HEK293 (cell line): ENCODE data around the gene TOM1L2.

Experiments
- CTCF ChIA-PET: fragments of 350-600 bp; formaldehyde crosslinking; extraction: SDS; loops from one replicate; lab custom pipeline; 2021; ENCODE audit warnings: antibody characterized with exemption; lab: Yijun Ruan, JAX
- POLR2A ChIA-PET: fragments of 300-600 bp; formaldehyde crosslinking; extraction: SDS; loops from one replicate; lab custom pipeline; 2020; ENCODE audit warnings: antibody characterized with exemption, inconsistent platforms; lab: Yijun Ruan, JAX
- H3K27ac ChIP-seq: fragments of 200-500 bp; sonication (Bioruptor generic); 2 replicates; pipeline ENCODE4 v1.5.1; 2014; ENCODE audit warnings: low read depth, low read length, control low read depth, inconsistent platforms; ENCODE audit errors: extremely low read depth
- H3K36me3 ChIP-seq, 2 experiments: fragments of 200-500 bp in 1 of 2; sonication (Bioruptor generic) in 1 of 2; 1 replicate in 1 of 2; 2 replicates in 1 of 2; pipeline ENCODE4 v1.5.1; 2014 to 2017; ENCODE audit warnings: inconsistent platforms in 2 of 2, low read length in 2 of 2; ENCODE audit not compliant: control insufficient read depth in 2 of 2, insufficient read depth in 1 of 2
- H3K4me1 ChIP-seq: fragments of 200-500 bp; sonication (Bioruptor generic); 2 replicates; pipeline ENCODE4 v1.5.1; 2014; ENCODE audit warnings: mild to moderate bottlenecking, low read length, inconsistent platforms; ENCODE audit not compliant: control insufficient read depth, insufficient read depth
- H3K4me3 ChIP-seq: 2 replicates; pipeline ENCODE4 v1.5.1; 2011; ENCODE audit warnings: low read depth, mild to moderate bottlenecking, control low read depth, low read length, moderate library complexity
- H3K9me3 ChIP-seq: fragments of 200-500 bp; sonication (Bioruptor generic); 2 replicates; pipeline ENCODE4 v1.5.1; 2014; ENCODE audit warnings: low read depth, low read length, inconsistent platforms; ENCODE audit not compliant: control insufficient read depth, insufficient read depth
- TCF7L2 ChIP-seq: IDR thresholded peaks from 2 replicates; pipeline ENCODE4 v1.6.1; 2011; ENCODE audit warnings: low read depth, mild to moderate bottlenecking, inconsistent platforms, low read length, moderate library complexity, borderline replicate concordance
- ZBTB20 ChIP-seq: fragments of 450-650 bp; formaldehyde crosslinking; IDR thresholded peaks from 2 replicates; pipeline ENCODE4 v1.5.1; 2016; ENCODE audit warnings: missing biosample characterization, missing genetic modification characterization
- ZBTB8A ChIP-seq: fragments of 450-650 bp; formaldehyde crosslinking; IDR thresholded peaks from 2 replicates; pipeline ENCODE4 v1.5.1; 2016; ENCODE audit warnings: missing biosample characterization, missing genetic modification characterization
- ZNF121 ChIP-seq: fragments of 450-650 bp; formaldehyde crosslinking; IDR thresholded peaks from 2 replicates; pipeline ENCODE4 v1.5.1; 2016; ENCODE audit warnings: missing biosample characterization, missing genetic modification characterization
- ZNF214 ChIP-seq: fragments of 450-650 bp; formaldehyde crosslinking; IDR thresholded peaks from 2 replicates; pipeline ENCODE4 v1.5.1; 2017; ENCODE audit warnings: missing biosample characterization, mild to moderate bottlenecking, missing genetic modification characterization, borderline replicate concordance
- ZNF610 ChIP-seq: fragments of 450-650 bp; formaldehyde crosslinking; IDR thresholded peaks from 2 replicates; pipeline ENCODE4 v1.5.1; 2016; ENCODE audit warnings: missing biosample characterization, missing genetic modification characterization, borderline replicate concordance
- ZNF623 ChIP-seq: fragments of 450-650 bp; formaldehyde crosslinking; IDR thresholded peaks from 2 replicates; pipeline ENCODE4 v1.5.1; 2016; ENCODE audit warnings: missing biosample characterization, missing genetic modification characterization
- ZNF624 ChIP-seq: fragments of 450-650 bp; formaldehyde crosslinking; IDR thresholded peaks from 2 replicates; pipeline ENCODE4 v1.5.1; 2017; ENCODE audit warnings: missing biosample characterization, missing genetic modification characterization
- ZNF658 ChIP-seq: fragments of 450-650 bp; formaldehyde crosslinking; IDR thresholded peaks from 2 replicates; pipeline ENCODE4; 2016; ENCODE audit warnings: missing biosample characterization, missing genetic modification characterization
- ZNF677 ChIP-seq: fragments of 450-650 bp; IDR thresholded peaks from 2 replicates; pipeline ENCODE4 v1.5.0; 2018; ENCODE audit warnings: missing biosample characterization, mild to moderate bottlenecking, missing genetic modification characterization, moderate library complexity
- ZNF785 ChIP-seq: fragments of 450-650 bp; formaldehyde crosslinking; IDR thresholded peaks from 2 replicates; pipeline ENCODE4 v1.5.1; 2016; ENCODE audit warnings: missing biosample characterization, missing genetic modification characterization
- TF ChIP-seq, protein P1 (sequence below): fragments of 450-650 bp; formaldehyde crosslinking; IDR thresholded peaks from 2 replicates; pipeline ENCODE4 v1.5.1; 2016; ENCODE audit warnings: missing biosample characterization, missing genetic modification characterization
- TF ChIP-seq, protein P2 (sequence below): fragments of 450-650 bp; formaldehyde crosslinking; IDR thresholded peaks from 2 replicates; pipeline ENCODE4 v1.5.1; 2017; ENCODE audit warnings: missing biosample characterization, missing genetic modification characterization
- TF ChIP-seq, protein P3 (sequence below): fragments of 450-650 bp; formaldehyde crosslinking; IDR thresholded peaks from 2 replicates; pipeline ENCODE4 v1.5.1; 2016; ENCODE audit warnings: missing biosample characterization, missing genetic modification characterization, borderline replicate concordance

The TOM1L2 gene

GRCh38 chr17:17979778-17980177, 7.6 kb upstream of the TOM1L2 start (continued):
- TF ChIP-seq, protein P1, sequence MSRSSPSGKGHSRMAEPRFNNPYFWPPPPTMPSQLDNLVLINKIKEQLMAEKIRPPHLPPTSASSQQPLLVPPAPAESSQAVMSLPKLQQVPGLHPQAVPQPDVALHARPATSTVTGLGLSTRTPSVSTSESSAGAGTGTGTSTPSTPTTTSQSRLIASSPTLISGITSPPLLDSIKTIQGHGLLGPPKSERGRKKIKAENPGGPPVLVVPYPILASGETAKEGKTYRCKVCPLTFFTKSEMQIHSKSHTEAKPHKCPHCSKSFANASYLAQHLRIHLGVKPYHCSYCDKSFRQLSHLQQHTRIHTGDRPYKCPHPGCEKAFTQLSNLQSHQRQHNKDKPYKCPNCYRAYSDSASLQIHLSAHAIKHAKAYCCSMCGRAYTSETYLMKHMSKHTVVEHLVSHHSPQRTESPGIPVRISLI (tag by site-specific recombination), result no peak
- no peak for TF ChIP-seq TCF7L2
- TF ChIP-seq, protein P2, sequence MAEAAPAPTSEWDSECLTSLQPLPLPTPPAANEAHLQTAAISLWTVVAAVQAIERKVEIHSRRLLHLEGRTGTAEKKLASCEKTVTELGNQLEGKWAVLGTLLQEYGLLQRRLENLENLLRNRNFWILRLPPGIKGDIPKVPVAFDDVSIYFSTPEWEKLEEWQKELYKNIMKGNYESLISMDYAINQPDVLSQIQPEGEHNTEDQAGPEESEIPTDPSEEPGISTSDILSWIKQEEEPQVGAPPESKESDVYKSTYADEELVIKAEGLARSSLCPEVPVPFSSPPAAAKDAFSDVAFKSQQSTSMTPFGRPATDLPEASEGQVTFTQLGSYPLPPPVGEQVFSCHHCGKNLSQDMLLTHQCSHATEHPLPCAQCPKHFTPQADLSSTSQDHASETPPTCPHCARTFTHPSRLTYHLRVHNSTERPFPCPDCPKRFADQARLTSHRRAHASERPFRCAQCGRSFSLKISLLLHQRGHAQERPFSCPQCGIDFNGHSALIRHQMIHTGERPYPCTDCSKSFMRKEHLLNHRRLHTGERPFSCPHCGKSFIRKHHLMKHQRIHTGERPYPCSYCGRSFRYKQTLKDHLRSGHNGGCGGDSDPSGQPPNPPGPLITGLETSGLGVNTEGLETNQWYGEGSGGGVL (tag by site-specific recombination), result no peak
- TF ChIP-seq ZNF677 (tag by site-specific recombination), result no peak
- no peak for TF ChIP-seq ZNF624 (tag by site-specific recombination)

- H3K4me1 ChIP-seq, result no peaks in the 10 kb centered on the region
- H3K36me3 ChIP-seq, result no peaks in the 10 kb centered on the region
- TF ChIP-seq ZNF623 (tag by site-specific recombination), result peak; percentile 98
- TF ChIP-seq, protein P3, sequence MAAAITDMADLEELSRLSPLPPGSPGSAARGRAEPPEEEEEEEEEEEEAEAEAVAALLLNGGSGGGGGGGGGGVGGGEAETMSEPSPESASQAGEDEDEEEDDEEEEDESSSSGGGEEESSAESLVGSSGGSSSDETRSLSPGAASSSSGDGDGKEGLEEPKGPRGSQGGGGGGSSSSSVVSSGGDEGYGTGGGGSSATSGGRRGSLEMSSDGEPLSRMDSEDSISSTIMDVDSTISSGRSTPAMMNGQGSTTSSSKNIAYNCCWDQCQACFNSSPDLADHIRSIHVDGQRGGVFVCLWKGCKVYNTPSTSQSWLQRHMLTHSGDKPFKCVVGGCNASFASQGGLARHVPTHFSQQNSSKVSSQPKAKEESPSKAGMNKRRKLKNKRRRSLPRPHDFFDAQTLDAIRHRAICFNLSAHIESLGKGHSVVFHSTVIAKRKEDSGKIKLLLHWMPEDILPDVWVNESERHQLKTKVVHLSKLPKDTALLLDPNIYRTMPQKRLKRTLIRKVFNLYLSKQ, result no peak
- TF ChIP-seq, all 188 proteins: peak for 1
- Histone ChIP-seq H3K9me3 (no peaks in the 10 kb centered on the region), H3K4me3 (no peak overlapping the region), H3K27ac (no peak overlapping the region)
- ChIA-PET CTCF (interaction anchor here (0.6 to 0.7 kb wide), 2 partner anchors 30 to 54 kb away, joined by 3 to 8 read pairs; no protein-coding TSS in a partner anchor), POLR2A (interaction anchor here (1.4 kb wide), 1 partner anchor 11 kb away, joined by 4 read pairs; no protein-coding TSS in a partner anchor)
These were observed 6.6 kb upstream of the TOM1L2 start for GRCh38 chr17:17978481-17979424.

GRCh38 chr17:17976931-17977570, 4.9 kb upstream of the TOM1L2 start:
- H3K36me3 ChIP-seq, result no peaks in the 10 kb centered on the region
- CTCF ChIA-PET, result interaction anchor here (1.2 kb wide), 1 partner anchor 8 kb away, joined by 4 read pairs; no protein-coding TSS in a partner anchor
- no peaks in the 10 kb centered on the region for H3K9me3 ChIP-seq
- POLR2A ChIA-PET, result interaction anchor here (0.6 kb wide), 1 partner anchor 25 kb away, joined by 3 read pairs; no protein-coding TSS in a partner anchor
- H3K4me1 ChIP-seq, result peaks cover 4% of the 10 kb centered on the region; the same call in 1 of the 2 replicates
- no peak overlapping the region for H3K27ac ChIP-seq
- no peak for TF ChIP-seq ZNF785 (tag by site-specific recombination)
- no peak for TF ChIP-seq ZNF121 (tag by site-specific recombination)
- TF ChIP-seq ZBTB8A (tag by site-specific recombination), result no peak
- no peak overlapping the region for H3K4me3 ChIP-seq

- Histone ChIP-seq H3K4me1 (peaks cover 15% of the 10 kb centered on the region), H3K36me3 (no peaks in the 10 kb centered on the region), H3K4me3 (no peak overlapping the region), H3K9me3 (no peaks in the 10 kb centered on the region), H3K27ac (no peak overlapping the region)
- no peak for TF ChIP-seq ZBTB20 (tag by site-specific recombination)
- no peak for TF ChIP-seq ZNF658 (tag by site-specific recombination)
- TF ChIP-seq ZNF610 (tag by site-specific recombination), result no peak
- TF ChIP-seq ZNF214 (tag by site-specific recombination), result no peak
- ChIA-PET CTCF (interaction anchor here (0.9 to 1.2 kb wide), 2 partner anchors 9 to 84 kb away, joined by 6 to 7 read pairs; no protein-coding TSS in a partner anchor), POLR2A (interaction anchor here (0.6 kb wide), 1 partner anchor 23 kb away, joined by 5 read pairs; no protein-coding TSS in a partner anchor)
These were observed 3.2 kb upstream of the TOM1L2 start for GRCh38 chr17:17975436-17975835.
